Osteocyte (in vitro differentiated cells): ENCODE data around the gene GPNMB. TPM values are rescaled to one million over a fixed set of nuclear protein-coding genes. Genes with fewer than 3 reads are reported as not detected.

Experiments
- DNase-seq: peaks from one replicate; pipeline ENCODE4 v3.0.0; 2021; ENCODE audit warnings: mixed read lengths; ENCODE audit not compliant: unreplicated experiment; ENCODE audit errors: extremely low spot score
- H3K27ac Mint-ChIP-seq: one replicate; pipeline ENCODE4 v1.8.0; 2021; ENCODE audit warnings: mild to moderate bottlenecking, mixed read lengths; ENCODE audit not compliant: unreplicated experiment
- H3K27me3 Mint-ChIP-seq: one replicate; pipeline ENCODE4 v1.8.0; 2021; ENCODE audit warnings: mixed read lengths; ENCODE audit not compliant: unreplicated experiment
- H3K36me3 Mint-ChIP-seq: one replicate; pipeline ENCODE4 v1.8.0; 2021; ENCODE audit warnings: mixed read lengths; ENCODE audit not compliant: unreplicated experiment
- H3K4me1 Mint-ChIP-seq: one replicate; pipeline ENCODE4 v1.8.0; 2021; ENCODE audit warnings: mixed read lengths; ENCODE audit not compliant: unreplicated experiment
- H3K4me3 Mint-ChIP-seq: one replicate; pipeline ENCODE4 v1.8.0; 2021; ENCODE audit warnings: mild to moderate bottlenecking, moderate library complexity, mixed read lengths; ENCODE audit not compliant: unreplicated experiment
- H3K9me3 Mint-ChIP-seq: one replicate; pipeline ENCODE4 v1.8.0; 2021; ENCODE audit warnings: mixed read lengths; ENCODE audit not compliant: unreplicated experiment
- CTCF ChIP-seq: fragments of 200-600 bp; sonication (generic); IDR thresholded peaks from 2 replicates; pipeline ENCODE4 v1.5.0; 2021; ENCODE audit warnings: antibody characterized with exemption, mild to moderate bottlenecking, moderate library complexity
- total RNA-seq: library from RNA; stranded (reverse); gene quantifications from 2 replicates; pipeline ENCODE4 v1.2.1, GENCODE V29; 2021

The GPNMB gene
- total RNA-seq, 1 donor from 2014 or later: 97.2 TPM

GRCh38 chr7:23235813-23236221 lies 10.8 kb upstream of the GPNMB start:
- no peak for TF ChIP-seq CTCF
- Mint-ChIP-seq H3K27me3 (no peaks in the 10 kb centered on the region), H3K4me3 (no peak overlapping the region), H3K9me3 (no peaks in the 10 kb centered on the region), H3K27ac (no peak overlapping the region), H3K4me1 (peaks cover 12% of the 10 kb centered on the region), H3K36me3 (no peaks in the 10 kb centered on the region)
- no peak for DNase-seq

- TF ChIP-seq CTCF: no peak
- H3K27me3 Mint-ChIP-seq: no peaks in the 10 kb centered on the region
- H3K4me3 Mint-ChIP-seq: no peak overlapping the region
- H3K36me3 Mint-ChIP-seq: no peaks in the 10 kb centered on the region
- peaks cover 12% of the 10 kb centered on the region for H3K4me1 Mint-ChIP-seq
- no peak overlapping the region for H3K27ac Mint-ChIP-seq
- DNase-seq: no peak
- no peaks in the 10 kb centered on the region for H3K9me3 Mint-ChIP-seq
These were observed 9.6 kb upstream of the GPNMB start for GRCh38 chr7:23237000-23237399.

- no peak for TF ChIP-seq CTCF
- H3K4me1 Mint-ChIP-seq: peaks cover 24% of the 10 kb centered on the region
- H3K27me3 Mint-ChIP-seq: no peaks in the 10 kb centered on the region
- H3K9me3 Mint-ChIP-seq: peaks cover 2% of the 10 kb centered on the region
- DNase-seq: no peak
- no peak overlapping the region for H3K27ac Mint-ChIP-seq
- H3K36me3 Mint-ChIP-seq: no peaks in the 10 kb centered on the region
- H3K4me3 Mint-ChIP-seq: no peak overlapping the region
These were observed 7.5 kb upstream of the GPNMB start for GRCh38 chr7:23238983-23239652.

GRCh38 chr7:23239698-23240097 lies 6.9 kb upstream of the GPNMB start:
- H3K27me3 Mint-ChIP-seq: no peaks in the 10 kb centered on the region
- DNase-seq: no peak
- TF ChIP-seq CTCF: no peak
- H3K4me1 Mint-ChIP-seq: peaks cover 23% of the 10 kb centered on the region
- no peak overlapping the region for H3K27ac Mint-ChIP-seq
- H3K4me3 Mint-ChIP-seq: no peak overlapping the region
- no peaks in the 10 kb centered on the region for H3K36me3 Mint-ChIP-seq
- peaks cover 4% of the 10 kb centered on the region for H3K9me3 Mint-ChIP-seq

GRCh38 chr7:23242321-23242720 lies 4.3 kb upstream of the GPNMB start:
- H3K36me3 Mint-ChIP-seq: no peaks in the 10 kb centered on the region
- H3K27me3 Mint-ChIP-seq: no peaks in the 10 kb centered on the region
- no peak overlapping the region for H3K4me3 Mint-ChIP-seq
- peaks cover 39% of the 10 kb centered on the region for H3K4me1 Mint-ChIP-seq
- peaks cover 4% of the 10 kb centered on the region for H3K9me3 Mint-ChIP-seq
- TF ChIP-seq CTCF: no peak
- no peak for DNase-seq
- H3K27ac Mint-ChIP-seq: no peak overlapping the region
